Measurements from ENCODE around the gene MRC2.
A peak's percentile ranks its signal among the peaks of the same experiment; 100 is the strongest.

MRC2 gene

DNA sequence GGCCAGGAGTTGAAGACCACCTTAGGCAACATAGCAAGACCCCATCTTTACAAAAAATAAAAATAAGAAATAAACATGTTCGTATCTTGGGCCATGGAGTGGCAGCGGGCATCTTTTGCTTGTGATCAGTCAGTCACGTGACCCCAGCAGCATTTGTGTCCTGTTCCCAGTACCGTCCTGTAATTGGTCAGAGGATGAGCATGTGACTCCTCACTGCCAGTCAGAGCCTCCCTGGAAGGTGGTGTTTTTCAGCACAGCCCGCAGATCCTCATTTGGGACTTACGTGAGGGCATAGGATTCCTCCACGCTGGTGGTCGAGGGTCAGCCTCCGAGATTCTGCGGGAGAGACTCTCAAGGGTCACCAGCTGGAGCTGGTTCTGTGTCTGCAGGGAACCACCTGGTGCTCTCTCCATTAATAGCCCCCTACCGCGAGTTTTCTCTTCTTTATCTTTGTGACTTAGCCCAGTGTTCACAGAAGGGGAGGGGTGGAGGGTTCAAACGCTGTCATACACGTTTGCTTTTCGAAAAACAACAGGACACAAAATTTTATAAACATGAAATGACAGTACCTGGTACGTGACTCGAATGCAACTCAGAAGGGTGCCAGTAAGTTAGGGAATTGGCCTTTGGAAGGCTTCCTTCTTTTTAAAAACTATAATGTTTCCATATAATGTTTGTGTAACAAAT, 17.2 kb downstream of the MRC2 start:
- no peak overlapping the region for H3K27ac ChIP-seq (ENCODE audit: low read depth, low read length)
- WGBS (ENCODE audit: extremely low coverage, insufficient coverage, low lambda C conversion rate), result no CpG with 5 or more reads among the region's 17 CpGs

GRCh38 chr17:62648251-62648955, 20.9 kb downstream of the MRC2 start:
- Histone ChIP-seq H3K27me3 (ENCODE audit: insufficient read depth, low read length, poor library complexity) (no peaks in the 10 kb centered on the region), H2BK120ac (ENCODE audit: low read depth, low read length) (no peak overlapping the region), H3K79me2 (ENCODE audit: control insufficient read depth, insufficient read depth, low read length) (peaks cover 2% of the 10 kb centered on the region), H2BK5ac (ENCODE audit: low read length) (no peak overlapping the region), H3K27ac (ENCODE audit: low read depth, low read length) (no peak overlapping the region), H3K36me3 (ENCODE audit: control insufficient read depth, insufficient read depth, low read length) (no peaks in the 10 kb centered on the region), H3K4me1 (ENCODE audit: control insufficient read depth, low read depth, low read length) (peaks cover 1% of the 10 kb centered on the region), H3K18ac (ENCODE audit: low read length) (no peak overlapping the region), H3K4ac (ENCODE audit: low read depth, low read length) (no peak overlapping the region), H2AK5ac (ENCODE audit: low read length) (no peak overlapping the region), H3K4me2 (ENCODE audit: low read length) (no peak overlapping the region), H2BK15ac (replicated peaks; ENCODE audit: low read depth) (no peak overlapping the region), H3K9ac (ENCODE audit: low read length) (no peak overlapping the region), H3K4me3 (ENCODE audit: low read length) (no peak overlapping the region), H3K79me1 (ENCODE audit: low read length) (peaks cover 7% of the 10 kb centered on the region), H3K23ac (ENCODE audit: low read length) (no peak overlapping the region), H3K56ac (ENCODE audit: low read length) (no peak overlapping the region), H4K5ac (ENCODE audit: low read length) (no peak overlapping the region), H4K8ac (ENCODE audit: low read depth, low read length) (no peak overlapping the region)
- no peak for DNase-seq
- WGBS (ENCODE audit: extremely low coverage, insufficient coverage, low lambda C conversion rate), result no CpG with 5 or more reads among the region's 15 CpGs

More for the DNA sequence above, 17.2 kb downstream of the MRC2 start:
- H3K23ac ChIP-seq (ENCODE audit: low read length), result no peak overlapping the region
- no peak overlapping the region for H3K4ac ChIP-seq (ENCODE audit: low read depth, low read length)
- H3K4me3 ChIP-seq (ENCODE audit: low read length), result no peak overlapping the region
- no peak overlapping the region for H3K9ac ChIP-seq (ENCODE audit: low read length)
- no peaks in the 10 kb centered on the region for H3K27me3 ChIP-seq (ENCODE audit: insufficient read depth, low read length, poor library complexity)
- H2AK5ac ChIP-seq (ENCODE audit: low read length), result no peak overlapping the region
- H4K5ac ChIP-seq (ENCODE audit: low read length), result no peak overlapping the region
- H3K36me3 ChIP-seq (ENCODE audit: control insufficient read depth, insufficient read depth, low read length), result no peaks in the 10 kb centered on the region
- no peak overlapping the region for H4K8ac ChIP-seq (ENCODE audit: low read depth, low read length)
- H2BK5ac ChIP-seq (ENCODE audit: low read length), result no peak overlapping the region
- H3K18ac ChIP-seq (ENCODE audit: low read length), result no peak overlapping the region
- no peak overlapping the region for H2BK120ac ChIP-seq (ENCODE audit: low read depth, low read length)
- no peak overlapping the region for H2BK15ac ChIP-seq (replicated peaks; ENCODE audit: low read depth)
- no peaks in the 10 kb centered on the region for H3K4me1 ChIP-seq (ENCODE audit: control insufficient read depth, low read depth, low read length)
- no peak overlapping the region for H3K4me2 ChIP-seq (ENCODE audit: low read length)
- peaks cover 13% of the 10 kb centered on the region for H3K79me1 ChIP-seq (ENCODE audit: low read length)
- no peak overlapping the region for H3K56ac ChIP-seq (ENCODE audit: low read length)
- H3K79me2 ChIP-seq (ENCODE audit: control insufficient read depth, insufficient read depth, low read length), result peaks cover 3% of the 10 kb centered on the region
- peak; percentile 78 for DNase-seq

- Histone ChIP-seq H4K5ac (ENCODE audit: low read length) (no peak overlapping the region), H3K18ac (ENCODE audit: low read length) (no peak overlapping the region), H3K4me1 (ENCODE audit: control insufficient read depth, low read depth, low read length) (peaks cover 6% of the 10 kb centered on the region), H3K23ac (ENCODE audit: low read length) (no peak overlapping the region), H3K79me2 (ENCODE audit: control insufficient read depth, insufficient read depth, low read length) (peaks cover 2% of the 10 kb centered on the region), H3K56ac (ENCODE audit: low read length) (no peak overlapping the region), H3K79me1 (ENCODE audit: low read length) (peaks cover 7% of the 10 kb centered on the region), H3K9ac (ENCODE audit: low read length) (no peak overlapping the region), H3K27me3 (ENCODE audit: insufficient read depth, low read length, poor library complexity) (no peaks in the 10 kb centered on the region), H2AK5ac (ENCODE audit: low read length) (no peak overlapping the region), H3K4me3 (ENCODE audit: low read length) (no peak overlapping the region), H3K4ac (ENCODE audit: low read depth, low read length) (no peak overlapping the region), H3K4me2 (ENCODE audit: low read length) (no peak overlapping the region), H2BK15ac (replicated peaks; ENCODE audit: low read depth) (no peak overlapping the region), H3K36me3 (ENCODE audit: control insufficient read depth, insufficient read depth, low read length) (no peaks in the 10 kb centered on the region), H2BK5ac (ENCODE audit: low read length) (no peak overlapping the region), H2BK120ac (ENCODE audit: low read depth, low read length) (no peak overlapping the region), H3K27ac (ENCODE audit: low read depth, low read length) (no peak overlapping the region), H4K8ac (ENCODE audit: low read depth, low read length) (no peak overlapping the region)
- DNase-seq, result no peak
- no CpG with 5 or more reads among the region's 6 CpGs for WGBS (ENCODE audit: extremely low coverage, insufficient coverage, low lambda C conversion rate)
Measured at GRCh38 chr17:62648956-62649294, 21.5 kb downstream of the MRC2 start.

- Histone ChIP-seq H3K4me3 (ENCODE audit: low read length) (no peak overlapping the region), H3K18ac (ENCODE audit: low read length) (no peak overlapping the region), H3K79me1 (ENCODE audit: low read length) (peaks cover 9% of the 10 kb centered on the region), H3K36me3 (ENCODE audit: control insufficient read depth, insufficient read depth, low read length) (peaks cover 1% of the 10 kb centered on the region), H3K56ac (ENCODE audit: low read length) (no peak overlapping the region), H4K8ac (ENCODE audit: low read depth, low read length) (no peak overlapping the region), H2BK120ac (ENCODE audit: low read depth, low read length) (no peak overlapping the region), H3K4me2 (ENCODE audit: low read length) (no peak overlapping the region), H3K27ac (ENCODE audit: low read depth, low read length) (no peak overlapping the region), H3K4ac (ENCODE audit: low read depth, low read length) (no peak overlapping the region), H2AK5ac (ENCODE audit: low read length) (no peak overlapping the region), H3K23ac (ENCODE audit: low read length) (no peak overlapping the region), H3K9ac (ENCODE audit: low read length) (no peak overlapping the region), H2BK5ac (ENCODE audit: low read length) (no peak overlapping the region), H3K4me1 (ENCODE audit: control insufficient read depth, low read depth, low read length) (peaks cover 9% of the 10 kb centered on the region), H3K27me3 (ENCODE audit: insufficient read depth, low read length, poor library complexity) (no peaks in the 10 kb centered on the region), H4K5ac (ENCODE audit: low read length) (no peak overlapping the region), H2BK15ac (replicated peaks; ENCODE audit: low read depth) (no peak overlapping the region), H3K79me2 (ENCODE audit: control insufficient read depth, insufficient read depth, low read length) (peaks cover 2% of the 10 kb centered on the region)
- DNase-seq, result no peak
- no CpG with 5 or more reads among the region's 7 CpGs for WGBS (ENCODE audit: extremely low coverage, insufficient coverage, low lambda C conversion rate)
Measured at GRCh38 chr17:62649570-62649969, 22.1 kb downstream of the MRC2 start.

GRCh38 chr17:62650587-62650986, 23.1 kb downstream of the MRC2 start:
- no peak overlapping the region for H3K56ac ChIP-seq (ENCODE audit: low read length)
- H3K4me1 ChIP-seq (ENCODE audit: control insufficient read depth, low read depth, low read length), result peaks cover 9% of the 10 kb centered on the region
- no peak for DNase-seq
- no peak overlapping the region for H3K27ac ChIP-seq (ENCODE audit: low read depth, low read length)
- no peak overlapping the region for H2BK15ac ChIP-seq (replicated peaks; ENCODE audit: low read depth)
- no peak overlapping the region for H2AK5ac ChIP-seq (ENCODE audit: low read length)
- WGBS (ENCODE audit: extremely low coverage, insufficient coverage, low lambda C conversion rate), result no CpG with 5 or more reads among the region's 6 CpGs
- no peak overlapping the region for H3K18ac ChIP-seq (ENCODE audit: low read length)
- H3K4me2 ChIP-seq (ENCODE audit: low read length), result no peak overlapping the region
- no peak overlapping the region for H4K8ac ChIP-seq (ENCODE audit: low read depth, low read length)
- H2BK120ac ChIP-seq (ENCODE audit: low read depth, low read length), result no peak overlapping the region
- H3K36me3 ChIP-seq (ENCODE audit: control insufficient read depth, insufficient read depth, low read length), result peaks cover 1% of the 10 kb centered on the region
- peaks cover 2% of the 10 kb centered on the region for H3K79me2 ChIP-seq (ENCODE audit: control insufficient read depth, insufficient read depth, low read length)
- H3K4ac ChIP-seq (ENCODE audit: low read depth, low read length), result no peak overlapping the region
- no peaks in the 10 kb centered on the region for H3K27me3 ChIP-seq (ENCODE audit: insufficient read depth, low read length, poor library complexity)
- peaks cover 11% of the 10 kb centered on the region for H3K79me1 ChIP-seq (ENCODE audit: low read length)
- no peak overlapping the region for H2BK5ac ChIP-seq (ENCODE audit: low read length)
- H3K23ac ChIP-seq (ENCODE audit: low read length), result no peak overlapping the region
- no peak overlapping the region for H3K9ac ChIP-seq (ENCODE audit: low read length)
- H3K4me3 ChIP-seq (ENCODE audit: low read length), result no peak overlapping the region
- no peak overlapping the region for H4K5ac ChIP-seq (ENCODE audit: low read length)
